ENCODE data around the gene MORN5.
A peak's percentile ranks its signal among the peaks of the same experiment; 100 is the strongest.

Gene MORN5

GRCh38 chr9:122218071-122218934, 58.6 kb downstream of the MORN5 start:
- no peak for DNase-seq

- DNase-seq = peak; percentile 39
Observed at GRCh38 chr9:122218935-122219855, 59.5 kb downstream of the MORN5 start.

DNA sequence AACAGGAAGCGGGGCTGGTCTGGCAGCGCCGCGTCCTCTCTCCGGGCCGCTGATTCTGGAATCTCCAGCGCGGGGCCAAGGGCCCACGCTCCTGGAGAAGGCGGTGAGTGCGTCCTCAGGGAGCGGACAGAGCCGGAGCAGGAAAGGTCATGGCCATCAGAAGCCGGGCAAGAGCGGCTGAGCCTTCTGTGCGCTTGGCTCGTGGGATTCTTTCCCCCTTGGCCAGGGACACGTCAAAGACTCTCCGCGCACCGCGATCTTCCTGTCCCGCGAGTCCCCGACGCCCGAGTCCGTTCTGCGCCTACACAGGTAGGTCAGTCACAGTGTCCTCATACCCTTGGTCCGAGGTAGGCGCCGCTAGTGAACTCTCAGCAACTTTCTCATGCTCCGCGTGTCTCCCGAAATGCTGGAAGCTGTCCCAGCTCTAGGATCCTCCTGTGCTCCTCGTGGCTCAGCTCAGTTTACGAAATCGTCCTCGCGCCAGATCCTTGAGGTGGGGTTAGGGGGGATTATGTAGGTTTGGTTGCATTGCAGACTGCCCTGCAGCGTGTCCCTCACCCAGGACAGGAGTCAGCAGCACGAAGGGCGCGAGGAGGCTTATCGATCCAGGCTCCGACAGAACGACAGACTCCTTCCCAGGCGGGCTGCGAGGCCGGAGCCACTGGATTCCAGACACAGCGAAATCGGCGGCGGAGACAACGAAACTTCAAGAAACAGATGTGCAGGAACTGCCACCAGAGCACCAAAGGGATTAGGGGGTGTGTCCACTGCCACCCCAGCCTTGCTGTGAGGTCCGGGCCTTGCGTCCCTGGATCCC, 60.4 kb downstream of the MORN5 start:
- DNase-seq = no peak

GRCh38 chr9:122220673-122221182, 61.0 kb downstream of the MORN5 start:
- DNase-seq = no peak

DNA sequence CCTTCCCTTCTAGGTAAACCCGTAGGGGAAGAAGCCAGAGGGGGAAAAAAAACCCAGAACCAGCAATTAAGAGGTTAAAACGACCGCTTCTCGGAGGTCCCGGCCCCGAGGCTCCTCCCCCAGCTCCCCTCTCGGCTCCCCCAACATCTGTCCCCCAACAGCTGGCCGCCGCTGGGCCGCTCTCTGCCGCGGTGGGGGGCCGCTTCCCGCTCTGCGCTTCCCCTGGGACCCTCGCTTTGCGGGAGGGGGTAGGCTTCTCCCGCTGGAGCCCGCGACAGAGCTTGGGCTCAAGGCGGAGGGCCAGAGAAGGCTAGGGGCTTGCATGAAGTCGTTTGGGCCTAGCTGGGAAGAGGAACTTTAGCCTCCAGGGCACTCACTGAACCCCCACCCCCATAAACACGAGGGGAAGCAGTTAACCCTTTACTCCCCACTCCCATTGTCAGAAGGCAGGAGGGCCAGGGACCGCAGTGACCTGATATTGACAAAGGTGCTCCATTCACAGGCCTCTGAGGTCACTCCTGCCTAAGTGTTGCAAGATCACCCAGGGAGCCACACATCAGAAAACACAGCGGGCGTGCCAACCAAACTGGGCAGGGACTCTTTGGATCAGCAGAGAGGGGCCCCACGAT, 61.6 kb downstream of the MORN5 start:
- DNase-seq = no peak

DNA sequence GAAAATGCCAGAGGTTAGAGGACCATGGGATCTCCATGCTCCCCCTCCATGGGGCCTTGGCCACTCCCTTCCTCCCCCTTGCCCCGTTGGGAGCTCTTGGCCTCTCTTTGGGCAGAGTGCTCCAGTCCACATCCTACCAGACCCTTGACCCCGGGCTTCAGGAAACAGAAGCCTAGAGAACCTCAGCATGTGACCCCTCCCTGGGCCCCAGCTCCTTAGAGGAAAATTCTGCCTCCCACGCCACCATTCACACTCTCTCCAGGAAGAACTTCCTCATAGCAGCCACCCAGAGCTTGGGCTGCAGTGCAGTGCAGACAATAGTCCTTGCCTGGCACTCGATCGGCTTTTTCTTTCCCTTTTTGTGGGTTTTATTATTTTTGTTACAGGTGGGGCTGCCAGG, 63.1 kb downstream of the MORN5 start:
- no peak for DNase-seq

- no peak for DNase-seq
Observed at GRCh38 chr9:122223435-122223834, 63.7 kb downstream of the MORN5 start.

- DNase-seq = no peak
Observed at GRCh38 chr9:122225312-122226141, 65.8 kb downstream of the MORN5 start.

DNA sequence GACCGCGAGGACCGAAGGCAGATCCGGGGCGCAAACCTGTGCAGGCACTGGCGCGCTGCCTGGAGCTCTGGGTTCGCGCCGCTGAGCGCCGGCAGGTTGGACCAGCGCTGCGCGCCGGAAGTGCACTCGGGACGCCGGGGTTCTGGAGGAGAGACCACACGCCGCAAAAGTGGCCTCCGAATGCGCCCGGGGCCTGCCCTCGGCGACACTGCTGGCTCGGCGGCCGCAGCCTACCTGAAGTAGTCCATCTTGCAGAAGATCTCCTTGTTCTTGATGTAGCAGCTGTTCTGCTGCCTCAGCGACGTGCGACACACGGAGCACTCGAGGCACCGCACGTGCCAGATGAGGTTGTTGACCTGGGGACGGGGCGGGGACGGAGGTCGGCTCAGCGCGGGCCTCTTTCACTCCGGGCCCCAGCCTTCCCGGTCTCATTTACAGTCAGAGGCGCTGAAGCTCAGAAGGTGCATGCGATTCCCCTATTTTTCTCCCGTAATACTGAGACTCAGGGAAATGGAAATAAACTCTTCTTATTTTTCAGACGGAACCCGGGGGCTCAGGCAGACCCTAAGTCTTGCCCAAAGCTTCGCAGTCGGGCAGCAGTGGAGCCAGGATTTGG, 66.5 kb downstream of the MORN5 start:
- DNase-seq = no peak

GRCh38 chr9:122226758-122227574, 67.3 kb downstream of the MORN5 start:
- no peak for DNase-seq

GRCh38 chr9:122227575-122227900, 67.8 kb downstream of the MORN5 start:
- DNase-seq = no peak

DNA sequence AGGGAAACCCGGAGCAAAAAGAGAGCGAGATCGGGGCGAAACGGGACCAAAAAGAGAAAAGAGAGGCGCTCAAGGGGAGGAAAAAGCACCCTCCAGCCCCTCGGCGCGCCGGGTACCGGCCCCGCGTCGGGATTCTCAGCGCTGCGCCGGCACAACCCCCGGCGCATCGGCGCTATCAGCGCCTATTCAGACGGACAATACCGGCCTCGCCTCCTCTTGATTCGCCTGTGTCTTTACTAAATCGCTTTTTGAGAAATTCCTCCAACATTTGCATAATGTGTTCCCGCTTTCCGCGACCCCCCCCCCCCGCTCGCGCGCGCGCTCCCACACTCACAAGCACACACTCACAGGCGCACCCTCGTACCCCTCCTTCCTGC, 68.5 kb downstream of the MORN5 start:
- no peak for DNase-seq

GRCh38 chr9:122228568-122229484, 69.1 kb downstream of the MORN5 start, which contains the start of gene LHX6:
LHX6 (minus strand) TSS chr9:122228957; CDS start chr9:122228740, 217 bp downstream.
- DNase-seq = no peak

GRCh38 chr9:122229485-122229837, 69.8 kb downstream of the MORN5 start:
- no peak for DNase-seq

- no peak for DNase-seq
Observed at GRCh38 chr9:122232796-122233306, 73.1 kb downstream of the MORN5 start.

GRCh38 chr9:122234022-122234748, 74.5 kb downstream of the MORN5 start:
- DNase-seq = no peak

- no peak for DNase-seq
Observed at GRCh38 chr9:122236681-122237080, 77.0 kb downstream of the MORN5 start.

DNA sequence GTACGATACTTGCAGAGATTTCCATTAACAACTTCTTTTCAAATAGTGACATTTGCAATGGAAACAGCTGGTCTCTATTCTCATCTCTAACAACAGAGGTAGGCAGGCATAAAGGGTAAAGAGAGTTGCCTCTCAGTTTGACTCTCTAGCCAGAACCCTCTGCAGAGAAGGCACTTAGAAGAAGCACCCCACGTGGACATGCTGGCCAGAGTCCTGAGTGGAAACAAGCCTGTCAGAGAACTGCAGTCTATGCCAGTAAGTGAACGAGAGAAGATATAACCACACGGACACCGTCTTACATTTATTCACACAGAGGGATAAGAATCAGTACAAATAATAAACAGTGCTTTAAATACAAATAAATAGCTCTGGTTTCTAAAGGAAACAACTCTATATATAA, 80.0 kb downstream of the MORN5 start:
- DNase-seq = no peak

All from GDM1 (cell line).